ENCODE results near the gene CA12. TPM values are rescaled to one million over a fixed set of nuclear protein-coding genes. Genes with fewer than 3 reads are reported as not detected.

Gene CA12
- total and polyA plus RNA-seq, 2 of the 8 experiments (the other 6 are each of a cell fraction or from before 2014, with no cell fraction given) = 4.7 to 4.9 TPM

GRCh38 chr15:63335543-63336240 lies 46.0 kb downstream of the CA12 start (continued):
- TF ChIP-seq CTCF (IDR thresholded peaks at IDR 0.05; ENCODE audit: control extremely low read depth in 1 of 3, insufficient read depth in 1 of 3, low read depth in 1 of 3, low read length in 3 of 3) = no peak
- no peak for TF ChIP-seq POLR2AphosphoS5 (IDR thresholded peaks at IDR 0.05; ENCODE audit: low read depth, low read length)
- no peak for TF ChIP-seq CHD7 (IDR thresholded peaks at IDR 0.05; ENCODE audit: insufficient replicate concordance, low read length)
- no peak for TF ChIP-seq BACH1 (IDR thresholded peaks at IDR 0.05; ENCODE audit: low read length)
- TF ChIP-seq RAD21 (IDR thresholded peaks at IDR 0.05 in 1 of 2, conservative IDR thresholded peaks at IDR 0.05 in 1 of 2; ENCODE audit: low read depth in 2 of 2, low read length in 2 of 2) = no peak
- no peak for TF ChIP-seq MAX (IDR thresholded peaks at IDR 0.05)
- no peak for TF ChIP-seq NRF1 (IDR thresholded peaks at IDR 0.05; ENCODE audit: low read depth, low read length)
